Neural crest cell (in vitro differentiated cells): Measurements from ENCODE around the gene RERE. TPM values are rescaled to one million over a fixed set of nuclear protein-coding genes. Genes with fewer than 3 reads are reported as not detected.
A peak's percentile ranks its signal among the peaks of the same experiment; 100 is the strongest.

ENCODE experiments used
- DNase-seq: peaks from one replicate; pipeline ENCODE4 v3.0.0; 2021; ENCODE audit warnings: low read depth, mixed read lengths, low spot score
- H3K27ac Mint-ChIP-seq: one replicate; pipeline ENCODE4 v1.8.0; 2021; ENCODE audit warnings: mild to moderate bottlenecking, mixed read lengths; ENCODE audit not compliant: unreplicated experiment
- H3K27me3 Mint-ChIP-seq: 2 replicates; pipeline ENCODE4 v1.8.0; 2021; ENCODE audit warnings: low read depth, mild to moderate bottlenecking, mixed read lengths
- H3K36me3 Mint-ChIP-seq: 2 replicates; pipeline ENCODE4 v1.8.0; 2021; ENCODE audit warnings: low read depth, mild to moderate bottlenecking, mixed read lengths
- H3K4me1 Mint-ChIP-seq: 2 replicates; pipeline ENCODE4 v1.8.0; 2021; ENCODE audit warnings: mixed read lengths
- H3K4me3 Mint-ChIP-seq: one replicate; pipeline ENCODE4 v1.8.0; 2021; ENCODE audit warnings: mild to moderate bottlenecking, mixed read lengths
- H3K9me3 Mint-ChIP-seq: 2 replicates; pipeline ENCODE4 v1.8.0; 2021; ENCODE audit warnings: mixed read lengths
- total RNA-seq: library from RNA; stranded (reverse); gene quantifications from 2 replicates; pipeline ENCODE4 v1.2.1, GENCODE V29; 2021
- TF ChIP-seq, protein P1 (sequence below): fragments of 200-600 bp; sonication (generic); conservative IDR thresholded peaks from 2 replicates; pipeline ENCODE4 v1.5.0; 2021; ENCODE audit warnings: antibody characterized with exemption, mild to moderate bottlenecking

Gene RERE
- total RNA-seq, 1 donor from 2014 or later: 122 TPM

DNA sequence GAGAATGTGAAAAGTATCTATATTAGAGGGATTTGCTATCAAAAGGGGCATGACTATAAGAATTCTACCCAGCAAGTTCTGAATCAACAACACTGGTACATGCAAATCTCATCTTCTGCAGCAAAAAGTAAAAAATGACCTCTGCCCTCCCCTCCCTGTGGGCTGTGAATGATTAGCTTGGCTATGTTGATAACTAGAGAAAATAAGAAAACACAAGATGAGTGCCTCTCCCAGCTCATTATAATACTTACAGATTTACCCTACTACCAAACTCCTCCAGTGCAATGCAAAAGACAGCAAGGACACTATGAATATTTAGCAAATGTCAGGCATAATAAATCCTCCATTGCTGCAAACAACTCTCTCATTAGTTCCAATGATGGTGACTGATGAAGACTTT, 397.1 kb downstream of the RERE start:
- H3K4me1 Mint-ChIP-seq: peaks cover 27% of the 10 kb centered on the region
- H3K27me3 Mint-ChIP-seq: no peaks in the 10 kb centered on the region
- H3K9me3 Mint-ChIP-seq: no peaks in the 10 kb centered on the region
- TF ChIP-seq, protein P1, sequence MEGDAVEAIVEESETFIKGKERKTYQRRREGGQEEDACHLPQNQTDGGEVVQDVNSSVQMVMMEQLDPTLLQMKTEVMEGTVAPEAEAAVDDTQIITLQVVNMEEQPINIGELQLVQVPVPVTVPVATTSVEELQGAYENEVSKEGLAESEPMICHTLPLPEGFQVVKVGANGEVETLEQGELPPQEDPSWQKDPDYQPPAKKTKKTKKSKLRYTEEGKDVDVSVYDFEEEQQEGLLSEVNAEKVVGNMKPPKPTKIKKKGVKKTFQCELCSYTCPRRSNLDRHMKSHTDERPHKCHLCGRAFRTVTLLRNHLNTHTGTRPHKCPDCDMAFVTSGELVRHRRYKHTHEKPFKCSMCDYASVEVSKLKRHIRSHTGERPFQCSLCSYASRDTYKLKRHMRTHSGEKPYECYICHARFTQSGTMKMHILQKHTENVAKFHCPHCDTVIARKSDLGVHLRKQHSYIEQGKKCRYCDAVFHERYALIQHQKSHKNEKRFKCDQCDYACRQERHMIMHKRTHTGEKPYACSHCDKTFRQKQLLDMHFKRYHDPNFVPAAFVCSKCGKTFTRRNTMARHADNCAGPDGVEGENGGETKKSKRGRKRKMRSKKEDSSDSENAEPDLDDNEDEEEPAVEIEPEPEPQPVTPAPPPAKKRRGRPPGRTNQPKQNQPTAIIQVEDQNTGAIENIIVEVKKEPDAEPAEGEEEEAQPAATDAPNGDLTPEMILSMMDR: no peak
- H3K4me3 Mint-ChIP-seq: no peak overlapping the region
- no peak overlapping the region for H3K27ac Mint-ChIP-seq
- no peak for DNase-seq
- peaks cover 8% of the 10 kb centered on the region for H3K36me3 Mint-ChIP-seq

DNA sequence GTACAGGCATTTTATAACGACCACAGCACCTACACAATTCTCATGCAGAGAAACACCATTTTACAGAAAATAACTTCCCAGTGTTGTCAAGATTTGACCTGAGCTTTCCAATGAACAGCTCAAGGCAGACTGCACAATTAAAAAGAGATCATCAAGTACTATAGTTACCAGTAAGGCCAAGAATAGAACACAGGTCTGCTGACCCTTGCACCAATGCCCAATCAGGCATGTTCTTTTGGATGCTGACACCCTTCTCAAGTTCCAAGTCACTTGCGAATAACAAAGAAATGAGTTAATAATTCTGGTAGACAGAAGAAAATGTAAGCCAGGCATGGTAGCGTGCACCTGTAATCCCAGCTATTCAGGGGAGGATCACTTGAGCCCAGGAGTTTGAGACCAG, 397.6 kb downstream of the RERE start:
- DNase-seq: no peak
- Mint-ChIP-seq H3K27ac (no peak overlapping the region), H3K36me3 (peaks cover 8% of the 10 kb centered on the region), H3K4me1 (peaks cover 23% of the 10 kb centered on the region), H3K9me3 (no peaks in the 10 kb centered on the region), H3K4me3 (no peak overlapping the region), H3K27me3 (no peaks in the 10 kb centered on the region)
- TF ChIP-seq, protein P1: no peak

DNA sequence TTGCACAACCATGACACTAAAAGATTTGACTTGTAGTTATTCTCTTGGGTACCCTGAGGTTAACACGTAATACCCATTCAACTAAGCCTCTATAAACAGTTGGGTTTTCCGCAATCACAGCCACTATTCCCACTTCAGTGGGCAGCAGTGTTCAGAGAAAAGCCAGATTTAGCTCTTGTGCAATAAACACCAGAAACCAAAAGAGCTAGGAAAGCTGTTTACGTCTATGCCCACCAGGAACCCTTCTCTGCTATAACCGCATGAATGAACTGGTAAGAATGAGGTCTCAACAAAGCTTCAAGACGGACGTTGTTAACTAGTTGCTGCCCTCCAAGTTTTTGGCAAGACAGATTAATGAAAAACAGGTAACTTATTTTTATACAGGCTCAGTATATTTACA, 398.3 kb downstream of the RERE start:
- Mint-ChIP-seq H3K36me3 (peaks cover 8% of the 10 kb centered on the region), H3K9me3 (no peaks in the 10 kb centered on the region), H3K4me3 (no peak overlapping the region), H3K4me1 (peaks cover 16% of the 10 kb centered on the region), H3K27ac (no peak overlapping the region), H3K27me3 (no peaks in the 10 kb centered on the region)
- DNase-seq: no peak
- TF ChIP-seq, protein P1: no peak

DNA sequence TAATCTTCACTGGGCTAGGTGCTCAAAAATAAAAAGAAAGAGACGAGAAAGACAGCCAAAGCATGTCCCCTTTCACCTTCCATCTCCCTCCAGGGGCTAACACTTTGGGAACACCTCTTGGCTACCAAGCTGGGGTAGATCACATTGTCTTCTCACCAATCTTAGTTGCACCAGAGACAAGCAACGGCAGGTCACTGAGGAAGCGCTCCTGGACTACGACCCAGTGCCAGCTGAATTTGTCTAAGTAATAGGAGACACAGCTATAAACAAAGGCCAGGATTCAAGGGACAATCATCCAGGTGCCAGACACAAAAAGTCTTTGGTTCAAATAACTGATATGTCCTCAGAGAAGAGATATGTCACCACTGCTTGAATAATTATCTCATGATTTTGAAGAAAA, 399.1 kb downstream of the RERE start:
- Mint-ChIP-seq H3K9me3 (no peaks in the 10 kb centered on the region), H3K4me3 (no peak overlapping the region), H3K27me3 (no peaks in the 10 kb centered on the region), H3K27ac (no peak overlapping the region), H3K4me1 (peaks cover 14% of the 10 kb centered on the region), H3K36me3 (peaks cover 8% of the 10 kb centered on the region)
- TF ChIP-seq, protein P1: no peak
- DNase-seq: no peak

DNA sequence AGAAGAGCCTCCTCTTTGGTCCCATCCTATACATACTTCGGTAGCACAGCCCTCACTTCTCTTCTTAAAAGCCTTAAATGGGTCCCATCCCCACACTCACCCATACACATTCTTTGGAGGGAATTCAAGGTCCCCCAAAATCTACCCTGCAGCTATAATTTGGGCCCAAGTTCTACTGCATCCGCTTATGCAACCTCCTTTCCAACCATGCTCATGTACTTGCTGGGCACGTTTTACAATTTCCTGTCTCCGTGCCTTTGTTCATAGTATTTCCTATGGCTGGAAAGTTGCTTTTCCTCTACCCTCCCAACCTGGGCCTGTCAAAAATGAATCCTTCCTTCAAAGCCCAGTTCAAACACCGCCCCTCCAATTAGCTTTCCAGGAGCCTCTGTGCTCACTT, 399.8 kb downstream of the RERE start:
- peaks cover 8% of the 10 kb centered on the region for H3K36me3 Mint-ChIP-seq
- peak overlapping the region; percentile 0 for H3K27ac Mint-ChIP-seq
- TF ChIP-seq, protein P1: no peak

DNA sequence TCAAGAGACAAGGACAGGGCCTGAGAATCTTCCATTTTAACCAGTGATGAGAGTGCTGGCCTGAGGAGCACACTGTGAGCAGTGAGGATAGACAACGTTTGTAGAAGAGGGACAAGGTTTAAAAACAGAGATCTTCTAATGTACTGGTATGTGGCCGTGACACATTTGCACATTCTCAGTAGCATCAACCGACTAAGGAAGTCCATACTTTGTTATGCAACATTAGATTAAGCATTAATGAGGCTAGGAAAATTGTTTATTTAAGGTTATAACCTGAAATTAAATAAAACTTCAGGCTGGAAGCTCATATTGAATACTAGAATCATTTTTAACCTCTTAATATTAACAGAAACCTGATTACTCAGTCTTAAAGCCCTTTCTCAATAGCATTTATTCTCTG, 400.6 kb downstream of the RERE start:
- H3K27me3 Mint-ChIP-seq: no peaks in the 10 kb centered on the region
- no peak overlapping the region for H3K27ac Mint-ChIP-seq
- H3K4me1 Mint-ChIP-seq: peaks cover 21% of the 10 kb centered on the region
- no peaks in the 10 kb centered on the region for H3K9me3 Mint-ChIP-seq
- TF ChIP-seq, protein P1: no peak
- DNase-seq: no peak
- H3K4me3 Mint-ChIP-seq: no peak overlapping the region
- peaks cover 9% of the 10 kb centered on the region for H3K36me3 Mint-ChIP-seq

More for the DNA sequence above, 399.8 kb downstream of the RERE start:
- no peak for DNase-seq
- Mint-ChIP-seq H3K27me3 (no peaks in the 10 kb centered on the region), H3K9me3 (no peaks in the 10 kb centered on the region), H3K4me3 (no peak overlapping the region), H3K4me1 (peaks cover 14% of the 10 kb centered on the region)
